ENCODE data around the gene TCP1.
A peak's percentile ranks its signal among the peaks of the same experiment; 100 is the strongest.
"Not testable (repeated sequence)": the region's sequence is repeated elsewhere in the genome, so short reads cannot be mapped to it uniquely, and the experiment has no call there.

Gene TCP1

DNA sequence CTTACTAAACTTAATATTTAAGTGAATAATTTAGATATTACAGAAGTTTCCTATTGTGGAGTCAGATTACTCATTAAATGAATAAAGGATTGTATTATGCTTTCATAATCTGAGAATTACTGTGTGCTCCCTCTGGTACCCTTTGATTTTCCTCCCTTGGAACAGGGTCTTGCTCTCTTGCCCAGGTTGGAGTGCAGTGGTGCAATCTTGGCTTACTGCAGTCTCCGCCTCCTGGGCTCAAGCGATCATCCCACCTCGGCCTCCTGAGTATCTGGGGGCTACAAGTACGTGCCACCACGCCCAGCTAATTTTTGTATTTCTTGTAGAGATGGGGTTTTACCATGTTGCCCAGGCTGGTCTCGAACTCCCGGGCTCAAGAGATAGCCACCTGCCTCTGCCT is 52.5 kb downstream of the TCP1 start:
- no peak for DNase-seq (ENCODE audit: low read depth)

GRCh38 chr6:159733395-159733794 is 56.0 kb downstream of the TCP1 start:
- not testable (repeated sequence) for DNase-seq (ENCODE audit: low read depth)

DNA sequence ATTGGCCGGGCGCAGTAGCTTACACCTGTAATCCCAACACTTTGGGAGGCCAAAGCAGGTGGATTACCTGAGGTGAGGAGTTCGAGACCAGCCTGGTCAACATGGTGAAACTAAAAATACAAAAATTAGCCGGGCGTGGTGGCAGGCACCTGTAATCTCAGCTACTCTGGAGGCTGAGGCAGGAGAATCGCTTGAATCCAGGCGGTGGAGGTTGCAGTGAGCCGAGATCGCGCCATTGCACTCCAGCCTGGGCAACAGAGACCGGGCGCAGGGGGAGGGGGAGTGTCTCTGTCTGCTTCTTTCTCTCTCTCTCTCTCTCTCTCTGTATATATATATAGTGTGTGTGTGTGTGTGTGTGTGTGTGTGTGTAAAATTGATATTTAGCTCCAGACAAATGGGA is 56.9 kb downstream of the TCP1 start:
- DNase-seq (ENCODE audit: low read depth), result not testable (repeated sequence)

- DNase-seq (ENCODE audit: low read depth), result no peak
These were observed 59.1 kb downstream of the TCP1 start for GRCh38 chr6:159730332-159730676.

GRCh38 chr6:159729598-159730331 is 59.6 kb downstream of the TCP1 start:
- peak; percentile 16 for DNase-seq (ENCODE audit: low read depth)

GRCh38 chr6:159728531-159728964 is 60.9 kb downstream of the TCP1 start:
- no peak for DNase-seq (ENCODE audit: low read depth)

Data from fibroblast of gingiva (primary cell).